HCT116 (cell line): Measurements from ENCODE around the gene SLC25A36. TPM values are rescaled to one million over a fixed set of nuclear protein-coding genes. Genes with fewer than 3 reads are reported as not detected.
"Not testable (repeated sequence)": the region's sequence is repeated elsewhere in the genome, so short reads cannot be mapped to it uniquely, and the experiment has no call there.

Source experiments
- ATAC-seq: fragments of 200-7000 bp; cut with Tn5 transposase; 2 replicates; pipeline ENCODE4 v1.9.1; 2020; ENCODE audit warnings: mild to moderate bottlenecking, moderate library complexity
- BruUV-seq: library from RNA; stranded (reverse); fragments of 400-500 nt; replicated peaks from 2 replicates; lab custom pipeline; 2021; lab: Mats Ljungman, UMichigan
- CTCF ChIA-PET: fragments of 300-600 bp; sonication (Branson Sonifier 250); formaldehyde crosslinking; loops from one replicate; lab custom pipeline; 2021; ENCODE audit warnings: antibody characterized with exemption; lab: Charles Lee
- POLR2A ChIA-PET: fragments of 300-600, 350-600 bp; sonication (Branson Sonifier 250); formaldehyde crosslinking; loops from one replicate; lab custom pipeline; 2021; ENCODE audit warnings: antibody characterized with exemption; lab: Charles Lee
- RAD21 ChIA-PET, 2 experiments: fragments of 300-600 bp; sonication (Branson Sonifier 250); formaldehyde crosslinking; loops; one replicate each; lab custom pipeline; 2023; ENCODE audit warnings: low total read pairs in 2 of 2; ENCODE audit not compliant: uncharacterized antibody in 2 of 2, unreplicated experiment in 2 of 2, low non-redundant PET in 1 of 2; lab: Charles Lee
- DNase-seq: peaks from one replicate; pipeline ENCODE4 v3.0.0-alpha.2; 2010; ENCODE audit warnings: low read depth, low spot score
- H2AFZ ChIP-seq: fragments of 200-600 bp; shearing (Covaris generic), sonication (generic); 2 replicates; pipeline ENCODE4 v1.6.1; 2017; ENCODE audit warnings: low read depth, mixed run types, mixed read lengths, antibody characterized with exemption, low read length; ENCODE audit not compliant: poor library complexity, severe bottlenecking
- H3K27ac ChIP-seq: 2 replicates; pipeline ENCODE4 v1.5.1; 2012; ENCODE audit warnings: low read depth, low read length
- H3K27me3 ChIP-seq: fragments of 200-600 bp; sonication (generic); 2 replicates; pipeline ENCODE4 v1.6.1; 2016; ENCODE audit warnings: mixed run types, low read length, mixed read lengths; ENCODE audit not compliant: insufficient read depth
- H3K36me3 ChIP-seq, 2 experiments: fragments of 200-500 bp in 1 of 2; fragments of 200-600 bp in 1 of 2; sonication (Bioruptor generic) in 1 of 2; sonication (generic) in 1 of 2; 2 replicates each; pipeline versions ENCODE4 v1.5.1 to v1.6.1; 2014 to 2016; ENCODE audit warnings: low read length in 2 of 2, inconsistent platforms in 1 of 2, mixed read lengths in 1 of 2, mixed run types in 1 of 2; ENCODE audit not compliant: insufficient read depth in 2 of 2, control insufficient read depth in 1 of 2
- H3K4me1 ChIP-seq, 2 experiments: fragments of 200-600 bp in 1 of 2; sonication (generic) in 1 of 2; 2 replicates each; pipeline versions ENCODE4 v1.5.1 to v1.6.1; 2012 to 2017; ENCODE audit warnings: low read length in 2 of 2, inconsistent platforms in 1 of 2, mild to moderate bottlenecking in 1 of 2, mixed read lengths in 1 of 2, mixed run types in 1 of 2, moderate library complexity in 1 of 2; ENCODE audit not compliant: insufficient read depth in 2 of 2, control insufficient read depth in 1 of 2
- H3K4me2 ChIP-seq: fragments of 200-600 bp; sonication (generic); 2 replicates; pipeline ENCODE4 v1.6.1; 2017; ENCODE audit warnings: mixed run types, low read length, mixed read lengths
- H3K4me3 ChIP-seq, 2 experiments: fragments of 200-600 bp in 1 of 2; sonication (generic) in 1 of 2; replicated peaks in 1 of 2; 2 replicates each; pipeline ENCODE4 v1.5.1; 2011 to 2016; ENCODE audit warnings: low read length in 2 of 2, control low read depth in 1 of 2, low read depth in 1 of 2, mild to moderate bottlenecking in 1 of 2, mixed read lengths in 1 of 2, mixed run types in 1 of 2
- H3K79me2 ChIP-seq: fragments of 200-600 bp; sonication (generic); 2 replicates; pipeline ENCODE4 v1.6.1; 2017; ENCODE audit warnings: mild to moderate bottlenecking, mixed run types, low read length, moderate library complexity, mixed read lengths; ENCODE audit not compliant: insufficient read depth
- H3K9ac ChIP-seq: fragments of 200-600 bp; sonication (generic); 2 replicates; pipeline ENCODE4 v1.6.1; 2016; ENCODE audit warnings: low read length, mixed read lengths
- H3K9me2 ChIP-seq: fragments of 200-600 bp; sonication (generic), shearing (Covaris generic); 2 replicates; pipeline ENCODE4 v1.6.1; 2017; ENCODE audit warnings: mixed run types, mild to moderate bottlenecking, moderate library complexity; ENCODE audit not compliant: insufficient read depth
- H3K9me3 ChIP-seq, 2 experiments: fragments of 200-500 bp in 1 of 2; fragments of 200-600 bp in 1 of 2; sonication (Bioruptor generic) in 1 of 2; sonication (generic) in 1 of 2; 2 replicates each; pipeline ENCODE4 v1.6.1; 2014 to 2017; ENCODE audit warnings: low read length in 2 of 2, mixed read lengths in 2 of 2, inconsistent platforms in 1 of 2, low read depth in 1 of 2, mild to moderate bottlenecking in 1 of 2, mixed run types in 1 of 2, moderate library complexity in 1 of 2; ENCODE audit not compliant: control insufficient read depth in 1 of 2, insufficient read depth in 1 of 2
- H4K20me1 ChIP-seq: fragments of 200-600 bp; sonication (generic), shearing (Covaris generic); 2 replicates; pipeline ENCODE4 v1.6.1; 2017; ENCODE audit warnings: mixed run types, mild to moderate bottlenecking, moderate library complexity; ENCODE audit not compliant: insufficient read depth
- CEBPB ChIP-seq: IDR thresholded peaks from 2 replicates; pipeline ENCODE4 v1.6.1; 2012; ENCODE audit warnings: low read depth
- EGR1 ChIP-seq: IDR thresholded peaks from 2 replicates; pipeline ENCODE4 v1.6.1; 2012; ENCODE audit warnings: low read depth
- EZH2phosphoT487 ChIP-seq: fragments of 200-600 bp; IDR thresholded peaks from 2 replicates; pipeline ENCODE4 v1.6.1; 2018; ENCODE audit warnings: antibody characterized with exemption, borderline replicate concordance
- JUND ChIP-seq: IDR thresholded peaks from 2 replicates; pipeline ENCODE4 v1.6.1; 2012
- POLR2AphosphoS5 ChIP-seq: IDR thresholded peaks from 2 replicates; pipeline ENCODE4 v1.6.1; 2011; ENCODE audit warnings: mild to moderate bottlenecking, low read depth, low read length, moderate library complexity
- RAD21 ChIP-seq: IDR thresholded peaks from 2 replicates; pipeline ENCODE4 v1.6.1; 2012; ENCODE audit warnings: low read depth, mild to moderate bottlenecking
- SRF ChIP-seq: IDR thresholded peaks from 2 replicates; pipeline ENCODE4 v1.6.1; 2012; ENCODE audit warnings: low read depth
- TCF7L2 ChIP-seq: IDR thresholded peaks from 2 replicates; pipeline ENCODE4 v1.7.0; 2011; ENCODE audit warnings: borderline replicate concordance, inconsistent platforms; ENCODE audit not compliant: insufficient read depth, insufficient read length; ENCODE audit errors: extremely low read depth
- YY1 ChIP-seq: IDR thresholded peaks from 2 replicates; pipeline ENCODE4 v1.6.1; 2011; ENCODE audit warnings: low read length, low read depth, moderate library complexity, mild to moderate bottlenecking; ENCODE audit not compliant: insufficient replicate concordance; ENCODE audit errors: extremely low read depth
- ZNF274 ChIP-seq: fragments of 200-500 bp; sonication (Bioruptor generic); IDR thresholded peaks from 2 replicates; pipeline ENCODE4 v1.6.1; 2014; ENCODE audit warnings: mild to moderate bottlenecking, low read depth, low read length, inconsistent platforms
- intact Hi-C: fragments of 100-400 bp; cut with micrococcal nuclease; formaldehyde crosslinking; loops from 2 replicates; pipeline ENCODE4 v1.10.0; 2022
- total RNA-seq: library from RNA; stranded (reverse); gene quantifications from one replicate; pipeline ENCODE4 v1.2.1, GENCODE V29; 2021; ENCODE audit not compliant: unreplicated experiment
- TF ChIP-seq, protein P1 (sequence below): IDR thresholded peaks from 2 replicates; pipeline ENCODE4 v1.6.1; 2012
- TF ChIP-seq, protein P2 (sequence below): IDR thresholded peaks from 2 replicates; pipeline ENCODE4 v1.6.1; 2011; ENCODE audit warnings: mild to moderate bottlenecking, low read length, moderate library complexity; ENCODE audit not compliant: insufficient replicate concordance; ENCODE audit errors: extremely low read depth
- TF ChIP-seq, protein P3 (sequence below), 3 experiments: fragments of 200-600 bp in 1 of 3; sonication (generic) in 1 of 3; IDR thresholded peaks in 2 of 3; conservative IDR thresholded peaks in 1 of 3; 2 replicates each; pipeline ENCODE4 v1.5.1; 2012 to 2017; ENCODE audit warnings: low read depth in 2 of 3, low read length in 2 of 3, antibody characterized with exemption in 1 of 3, borderline replicate concordance in 1 of 3, control low read depth in 1 of 3, mild to moderate bottlenecking in 1 of 3, mixed read lengths in 1 of 3, mixed run types in 1 of 3, moderate library complexity in 1 of 3; ENCODE audit not compliant: insufficient read depth in 1 of 3

The SLC25A36 gene
- total RNA-seq, 1 experiment from 2014 or later = 81.2 TPM

DNA sequence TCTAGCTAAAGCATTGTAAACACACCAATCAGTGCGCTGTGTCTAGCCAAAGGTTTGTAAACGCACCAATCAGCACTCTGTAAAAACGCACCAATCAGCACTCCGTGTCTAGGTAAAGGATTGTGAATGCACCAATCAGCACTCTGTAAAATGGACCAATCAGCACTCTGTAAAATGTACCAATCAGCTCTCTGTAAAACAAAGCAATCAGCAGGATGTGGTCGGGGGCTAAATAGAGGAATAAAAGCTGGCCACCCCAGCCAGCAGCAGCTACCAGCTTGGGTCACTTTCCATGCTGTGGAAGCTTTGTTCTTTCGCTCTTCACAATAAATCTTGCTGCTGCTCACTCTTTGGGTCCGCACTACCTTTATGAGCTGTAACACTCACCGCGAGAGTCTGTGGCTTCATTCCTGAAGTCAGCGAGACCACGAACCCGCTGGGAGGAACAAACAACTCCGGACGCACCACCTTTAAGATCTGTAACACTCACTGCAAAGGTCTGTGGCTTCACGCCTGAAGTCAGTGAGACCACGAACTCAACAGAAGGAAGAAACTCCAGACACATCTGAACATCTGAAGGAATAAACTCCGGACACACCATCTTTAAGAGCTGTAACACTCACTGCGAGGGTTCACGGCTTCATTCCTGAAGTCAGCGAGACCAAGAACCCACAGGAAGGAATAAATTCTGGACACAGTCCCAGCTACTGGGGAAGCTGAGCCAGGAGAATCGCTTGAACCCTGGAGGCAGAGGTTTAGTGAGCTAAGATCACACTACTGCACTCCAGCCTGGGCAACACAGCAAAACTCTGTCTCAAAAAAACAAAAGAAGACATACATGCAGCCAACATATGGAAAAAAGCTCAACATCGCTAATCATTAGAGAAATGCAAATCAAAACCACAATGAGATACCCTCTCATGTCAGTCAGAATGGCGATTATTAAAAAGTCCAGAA, 76.0 kb downstream of the SLC25A36 start:
- intact Hi-C loops = not testable (repeated sequence)

DNA sequence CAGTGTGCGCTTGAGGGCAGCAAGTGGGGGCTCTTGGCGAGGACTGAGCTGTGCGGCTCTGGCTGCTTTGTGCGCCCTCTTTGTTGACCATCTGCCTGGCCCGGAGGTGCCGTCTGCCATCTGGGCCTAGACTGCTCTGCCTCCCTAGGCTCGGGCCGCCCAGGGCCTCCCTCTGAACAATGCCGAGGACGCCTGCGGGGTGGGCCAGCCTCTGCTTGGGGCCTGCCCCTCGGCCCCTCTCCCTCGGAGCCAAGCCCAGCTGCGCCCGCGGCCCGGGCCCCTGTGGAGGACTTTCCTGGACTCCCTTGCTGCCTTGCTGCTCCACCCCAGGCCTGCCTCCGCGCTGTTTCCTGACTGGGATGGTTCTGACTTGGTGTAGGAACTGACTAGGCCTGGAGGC, 77.6 kb downstream of the SLC25A36 start:
- ATAC-seq = no peak
- POLR2A ChIA-PET = no interaction called here

More for the DNA sequence above, 76.0 kb downstream of the SLC25A36 start:
- H2AFZ ChIP-seq, H3K79me2 ChIP-seq, H3K27ac ChIP-seq, H3K27me3 ChIP-seq, H3K4me1 ChIP-seq, POLR2A ChIA-PET, H3K4me2 ChIP-seq, H3K9ac ChIP-seq, DNase-seq, H3K36me3 ChIP-seq, BruUV-seq, RAD21 ChIA-PET, ATAC-seq, H4K20me1 ChIP-seq, H3K9me3 ChIP-seq, H3K9me2 ChIP-seq, H3K4me3 ChIP-seq, CTCF ChIA-PET: not testable (repeated sequence)

More for the DNA sequence above, 77.6 kb downstream of the SLC25A36 start:
- Histone ChIP-seq H3K27me3 (no peaks in the 10 kb centered on the region), H4K20me1 (no peaks in the 10 kb centered on the region), H2AFZ (no peak overlapping the region), H3K36me3 (no peaks in the 10 kb centered on the region), H3K4me1 (no peaks in the 10 kb centered on the region), H3K4me2 (no peak overlapping the region), H3K27ac (no peak overlapping the region), H3K4me3 (no peak overlapping the region), H3K79me2 (no peaks in the 10 kb centered on the region), H3K9me3 (no peaks in the 10 kb centered on the region), H3K9ac (no peak overlapping the region), H3K9me2 (no peaks in the 10 kb centered on the region)
- no peak for DNase-seq
- RAD21 ChIA-PET = no interaction called here
- intact Hi-C loops = no loop called here
- CTCF ChIA-PET = no interaction called here
- TF ChIP-seq ZNF274 = no peak
- no peak for TF ChIP-seq EZH2phosphoT487
- no peak for TF ChIP-seq JUND
- TF ChIP-seq CEBPB = no peak
- no peak for TF ChIP-seq EGR1
- no peak for TF ChIP-seq TCF7L2
- no peak for TF ChIP-seq RAD21
- no peak for TF ChIP-seq SRF
- TF ChIP-seq YY1 = no peak
- TF ChIP-seq, protein P1, sequence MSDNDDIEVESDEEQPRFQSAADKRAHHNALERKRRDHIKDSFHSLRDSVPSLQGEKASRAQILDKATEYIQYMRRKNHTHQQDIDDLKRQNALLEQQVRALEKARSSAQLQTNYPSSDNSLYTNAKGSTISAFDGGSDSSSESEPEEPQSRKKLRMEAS = no peak
- TF ChIP-seq, protein P2, sequence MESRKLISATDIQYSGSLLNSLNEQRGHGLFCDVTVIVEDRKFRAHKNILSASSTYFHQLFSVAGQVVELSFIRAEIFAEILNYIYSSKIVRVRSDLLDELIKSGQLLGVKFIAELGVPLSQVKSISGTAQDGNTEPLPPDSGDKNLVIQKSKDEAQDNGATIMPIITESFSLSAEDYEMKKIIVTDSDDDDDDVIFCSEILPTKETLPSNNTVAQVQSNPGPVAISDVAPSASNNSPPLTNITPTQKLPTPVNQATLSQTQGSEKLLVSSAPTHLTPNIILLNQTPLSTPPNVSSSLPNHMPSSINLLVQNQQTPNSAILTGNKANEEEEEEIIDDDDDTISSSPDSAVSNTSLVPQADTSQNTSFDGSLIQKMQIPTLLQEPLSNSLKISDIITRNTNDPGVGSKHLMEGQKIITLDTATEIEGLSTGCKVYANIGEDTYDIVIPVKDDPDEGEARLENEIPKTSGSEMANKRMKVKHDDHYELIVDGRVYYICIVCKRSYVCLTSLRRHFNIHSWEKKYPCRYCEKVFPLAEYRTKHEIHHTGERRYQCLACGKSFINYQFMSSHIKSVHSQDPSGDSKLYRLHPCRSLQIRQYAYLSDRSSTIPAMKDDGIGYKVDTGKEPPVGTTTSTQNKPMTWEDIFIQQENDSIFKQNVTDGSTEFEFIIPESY = no peak
- TF ChIP-seq, protein P3, sequence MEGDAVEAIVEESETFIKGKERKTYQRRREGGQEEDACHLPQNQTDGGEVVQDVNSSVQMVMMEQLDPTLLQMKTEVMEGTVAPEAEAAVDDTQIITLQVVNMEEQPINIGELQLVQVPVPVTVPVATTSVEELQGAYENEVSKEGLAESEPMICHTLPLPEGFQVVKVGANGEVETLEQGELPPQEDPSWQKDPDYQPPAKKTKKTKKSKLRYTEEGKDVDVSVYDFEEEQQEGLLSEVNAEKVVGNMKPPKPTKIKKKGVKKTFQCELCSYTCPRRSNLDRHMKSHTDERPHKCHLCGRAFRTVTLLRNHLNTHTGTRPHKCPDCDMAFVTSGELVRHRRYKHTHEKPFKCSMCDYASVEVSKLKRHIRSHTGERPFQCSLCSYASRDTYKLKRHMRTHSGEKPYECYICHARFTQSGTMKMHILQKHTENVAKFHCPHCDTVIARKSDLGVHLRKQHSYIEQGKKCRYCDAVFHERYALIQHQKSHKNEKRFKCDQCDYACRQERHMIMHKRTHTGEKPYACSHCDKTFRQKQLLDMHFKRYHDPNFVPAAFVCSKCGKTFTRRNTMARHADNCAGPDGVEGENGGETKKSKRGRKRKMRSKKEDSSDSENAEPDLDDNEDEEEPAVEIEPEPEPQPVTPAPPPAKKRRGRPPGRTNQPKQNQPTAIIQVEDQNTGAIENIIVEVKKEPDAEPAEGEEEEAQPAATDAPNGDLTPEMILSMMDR (IDR thresholded peaks at IDR 0.05 in 2 of 3, conservative IDR thresholded peaks at IDR 0.05 in 1 of 3; ENCODE audit: borderline replicate concordance in 1 of 3, insufficient read depth in 1 of 3, low read depth in 2 of 3, low read length in 2 of 3) = no peak
- TF ChIP-seq POLR2AphosphoS5 = no peak
- no TSS peak for BruUV-seq
